GM08714 (cell line): ENCODE measurements around the gene HS1BP3.

ENCODE experiments used
- H3K4me3 ChIP-seq: fragments of 200-500 bp; sonication (Bioruptor generic); 2 replicates; pipeline ENCODE4 v1.5.1; 2014; ENCODE audit warnings: mild to moderate bottlenecking, low read length, inconsistent platforms
- ZNF274 ChIP-seq: IDR thresholded peaks from 2 replicates; pipeline ENCODE4 v1.6.1; 2012; ENCODE audit warnings: mild to moderate bottlenecking, low read depth, low read length

HS1BP3 gene

GRCh38 chr2:20663196-20664070 lies 12.5 kb upstream of the HS1BP3 start:
- TF ChIP-seq ZNF274, result no peak

GRCh38 chr2:20662308-20662937 lies 11.5 kb upstream of the HS1BP3 start:
- TF ChIP-seq ZNF274, result no peak

More at GRCh38 chr2:20663196-20664070, 12.5 kb upstream of the HS1BP3 start:
- H3K4me3 ChIP-seq, result no peak overlapping the region

GRCh38 chr2:20661421-20662307 lies 10.8 kb upstream of the HS1BP3 start:
- TF ChIP-seq ZNF274, result no peak
- H3K4me3 ChIP-seq, result no peak overlapping the region

More at GRCh38 chr2:20662308-20662937, 11.5 kb upstream of the HS1BP3 start:
- H3K4me3 ChIP-seq, result no peak overlapping the region

- no peak for TF ChIP-seq ZNF274
- no peak overlapping the region for H3K4me3 ChIP-seq
Measured at GRCh38 chr2:20660506-20661420, 9.9 kb upstream of the HS1BP3 start.

- no peak for TF ChIP-seq ZNF274
- H3K4me3 ChIP-seq, result no peak overlapping the region
Measured at GRCh38 chr2:20657522-20658235, 6.8 kb upstream of the HS1BP3 start.

GRCh38 chr2:20656561-20656960 lies 5.7 kb upstream of the HS1BP3 start:
- no peak for TF ChIP-seq ZNF274

GRCh38 chr2:20654535-20654813 lies 3.6 kb upstream of the HS1BP3 start:
- H3K4me3 ChIP-seq, result no peak overlapping the region
- TF ChIP-seq ZNF274, result no peak

More at GRCh38 chr2:20656561-20656960, 5.7 kb upstream of the HS1BP3 start:
- no peak overlapping the region for H3K4me3 ChIP-seq

GRCh38 chr2:20653695-20654534 lies 3.0 kb upstream of the HS1BP3 start:
- H3K4me3 ChIP-seq, result no peak overlapping the region

GRCh38 chr2:20652673-20653575 lies 2.0 kb upstream of the HS1BP3 start:
- no peak overlapping the region for H3K4me3 ChIP-seq
- no peak for TF ChIP-seq ZNF274

More at GRCh38 chr2:20653695-20654534, 3.0 kb upstream of the HS1BP3 start:
- TF ChIP-seq ZNF274, result no peak

GRCh38 chr2:20652141-20652540 lies 1.2 kb upstream of the HS1BP3 start:
- TF ChIP-seq ZNF274, result no peak
- no peak overlapping the region for H3K4me3 ChIP-seq

- no peak overlapping the region for H3K4me3 ChIP-seq
- TF ChIP-seq ZNF274, result no peak
Measured at GRCh38 chr2:20651731-20652099, 817 bp upstream of the HS1BP3 start.
